GM19372 (cell line): ENCODE measurements around the gene CTSD.
"Not testable (repeated sequence)": the region's sequence is repeated elsewhere in the genome, so short reads cannot be mapped to it uniquely, and the experiment has no call there.

Experiments used
- ATAC-seq: cut with Tn5 transposase; IDR thresholded peaks from one replicate; pipeline ENCODE4 v1.9.1; 2021; ENCODE audit warnings: mild to moderate bottlenecking, low read depth, moderate library complexity; ENCODE audit not compliant: unreplicated experiment

CTSD gene

DNA sequence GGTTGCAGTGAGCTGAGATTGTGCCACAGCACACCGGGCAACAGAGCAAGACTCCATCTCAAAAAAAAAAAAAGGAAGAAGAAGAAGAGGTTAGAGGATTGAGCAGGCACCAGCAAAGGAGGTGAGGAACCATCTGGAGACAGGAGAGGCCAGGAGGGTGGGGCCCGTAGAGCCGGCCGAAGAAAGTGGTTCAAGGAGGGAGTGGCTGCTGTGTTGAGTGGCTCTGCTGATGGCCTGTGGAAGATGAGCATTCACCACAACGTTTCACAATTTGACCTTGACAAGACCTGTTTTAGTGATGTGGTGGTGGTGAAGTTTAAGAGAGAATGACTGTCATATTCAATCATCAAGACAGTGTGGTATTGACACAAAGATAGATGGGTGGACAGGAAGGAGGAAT, 6.8 kb upstream of the CTSD start:
- ATAC-seq: no peak

DNA sequence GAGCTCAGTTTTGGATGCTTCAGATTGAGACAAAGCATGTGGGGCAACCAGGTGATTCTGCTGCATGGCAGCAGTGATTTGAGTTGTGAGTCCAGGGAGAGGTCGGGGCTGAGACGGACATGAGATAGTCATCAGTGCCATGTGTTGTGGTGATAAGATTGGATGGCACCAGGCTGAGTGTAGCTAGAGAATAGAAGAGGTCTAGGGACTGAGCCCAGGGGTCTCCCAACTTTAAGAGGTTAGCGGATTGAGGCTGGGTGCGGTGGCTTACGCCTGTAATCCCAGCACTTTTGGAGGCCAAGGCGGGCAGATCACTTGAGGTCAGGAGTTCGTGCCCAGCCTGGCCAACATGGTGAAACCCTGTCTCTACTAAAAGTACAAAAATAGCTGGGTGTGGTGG, 6.3 kb upstream of the CTSD start:
- ATAC-seq: no peak

DNA sequence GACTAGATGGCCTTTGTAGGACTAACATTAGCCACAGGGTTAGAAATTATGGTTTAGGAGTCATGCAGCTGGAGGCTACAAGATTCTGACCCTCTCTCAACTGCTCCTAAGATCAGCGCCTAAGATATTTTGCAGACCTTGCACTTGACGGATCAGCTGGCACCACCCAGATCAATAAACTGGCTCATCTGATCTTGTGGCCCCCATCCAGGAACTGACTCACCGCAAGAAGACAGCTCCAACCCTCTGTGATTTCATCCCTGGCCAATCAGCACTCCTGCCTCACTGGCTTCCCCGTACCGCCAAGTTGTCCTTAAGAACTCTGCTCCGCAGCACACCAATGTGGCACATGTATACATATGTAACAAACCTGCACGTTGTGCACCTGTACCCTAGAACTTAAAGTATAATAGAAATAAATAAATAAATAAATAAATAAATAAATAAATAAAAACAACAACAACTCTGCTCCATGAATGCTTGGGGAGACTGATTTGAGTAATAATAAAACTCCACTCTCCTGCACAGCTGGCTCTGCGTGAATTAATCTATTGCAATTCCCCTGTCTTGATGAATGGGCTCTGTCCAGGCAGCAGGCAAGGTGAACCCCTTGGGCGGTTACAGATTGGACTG, 5.7 kb upstream of the CTSD start:
- not testable (repeated sequence) for ATAC-seq

DNA sequence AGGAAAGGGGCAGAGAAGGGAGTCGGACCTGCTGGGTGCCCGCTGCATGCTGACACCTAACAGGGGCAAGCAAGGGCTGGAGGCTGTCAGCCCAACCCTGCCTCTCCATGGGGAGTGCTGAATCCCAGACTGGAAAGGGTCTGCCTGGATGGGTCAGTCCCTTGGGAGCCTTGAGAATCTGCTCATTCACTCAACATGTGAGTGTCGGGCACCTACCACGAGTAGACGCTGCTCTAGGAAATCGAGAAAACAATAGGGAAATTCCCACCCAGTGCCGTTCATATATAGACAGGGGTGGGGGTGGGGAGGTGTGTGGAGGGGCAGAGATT, 4.4 kb upstream of the CTSD start:
- ATAC-seq: no peak

DNA sequence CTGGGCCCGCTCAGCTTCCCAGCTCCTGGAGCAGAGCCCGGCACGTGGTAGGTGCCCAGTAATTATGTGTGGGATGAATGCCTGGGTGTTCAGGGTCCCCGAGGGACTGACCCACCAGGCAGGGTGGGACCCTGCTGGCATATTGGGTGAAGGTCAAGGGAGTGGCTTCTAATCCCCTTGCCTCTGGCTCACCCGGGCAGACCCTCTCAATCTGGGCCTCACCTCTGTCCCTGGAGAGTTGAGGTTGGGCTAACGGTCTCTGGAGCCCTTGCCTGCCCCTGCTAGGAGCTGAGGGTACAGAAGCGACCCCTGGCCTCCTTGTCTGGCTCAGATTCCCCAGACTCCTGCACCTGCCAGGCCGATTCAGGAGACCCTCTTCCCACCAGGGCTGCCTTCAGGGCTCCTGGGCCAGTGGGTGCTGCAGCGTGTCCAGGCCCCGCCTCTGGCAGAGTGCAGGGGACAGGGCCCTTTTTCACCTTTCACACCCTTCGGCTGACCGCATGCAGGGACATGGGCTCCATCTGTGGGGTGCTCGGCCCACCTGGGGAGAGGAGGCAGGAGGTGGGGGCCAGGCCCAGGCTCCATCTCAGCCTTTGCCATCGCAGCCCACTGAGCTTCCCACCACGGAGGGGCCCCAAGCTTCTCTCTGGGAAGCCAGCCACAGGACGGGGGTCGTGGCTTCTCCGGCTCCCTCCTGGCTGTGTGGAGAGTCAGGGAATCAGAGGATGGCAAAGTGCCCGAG, 3.8 kb upstream of the CTSD start:
- no peak for ATAC-seq

DNA sequence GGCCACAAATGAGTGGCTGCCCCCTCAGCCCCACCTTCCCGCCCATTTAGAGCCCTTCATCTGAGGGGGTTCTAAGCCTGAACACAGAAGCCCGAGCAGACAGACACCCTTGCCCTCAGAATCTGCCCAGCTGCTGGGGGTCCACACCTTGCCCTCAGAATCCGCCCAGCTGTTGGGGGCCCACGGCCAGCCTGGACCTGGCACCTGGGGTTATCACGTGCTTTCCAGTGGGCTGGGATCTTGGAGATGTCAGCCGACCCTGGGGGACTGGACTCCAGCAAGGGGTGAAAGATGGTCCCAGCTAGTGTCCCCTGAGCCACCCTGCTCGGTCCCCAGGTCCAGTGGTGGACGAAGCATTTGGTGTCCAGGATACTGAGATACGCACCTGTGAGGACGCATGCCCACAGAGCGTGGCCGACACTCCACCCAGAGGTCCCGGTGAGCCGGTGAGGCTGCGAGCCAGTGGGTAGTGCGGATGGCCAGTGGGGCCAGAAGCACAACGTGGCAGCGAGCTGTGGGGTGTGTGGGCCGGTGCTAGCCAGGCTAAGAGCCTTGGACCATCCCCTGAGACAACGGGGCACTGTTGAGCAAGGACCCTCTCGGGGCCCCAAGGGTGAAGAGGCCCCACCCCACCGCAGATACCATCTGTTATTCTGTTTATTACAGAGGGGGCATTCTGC, 3.1 kb upstream of the CTSD start:
- no peak for ATAC-seq

DNA sequence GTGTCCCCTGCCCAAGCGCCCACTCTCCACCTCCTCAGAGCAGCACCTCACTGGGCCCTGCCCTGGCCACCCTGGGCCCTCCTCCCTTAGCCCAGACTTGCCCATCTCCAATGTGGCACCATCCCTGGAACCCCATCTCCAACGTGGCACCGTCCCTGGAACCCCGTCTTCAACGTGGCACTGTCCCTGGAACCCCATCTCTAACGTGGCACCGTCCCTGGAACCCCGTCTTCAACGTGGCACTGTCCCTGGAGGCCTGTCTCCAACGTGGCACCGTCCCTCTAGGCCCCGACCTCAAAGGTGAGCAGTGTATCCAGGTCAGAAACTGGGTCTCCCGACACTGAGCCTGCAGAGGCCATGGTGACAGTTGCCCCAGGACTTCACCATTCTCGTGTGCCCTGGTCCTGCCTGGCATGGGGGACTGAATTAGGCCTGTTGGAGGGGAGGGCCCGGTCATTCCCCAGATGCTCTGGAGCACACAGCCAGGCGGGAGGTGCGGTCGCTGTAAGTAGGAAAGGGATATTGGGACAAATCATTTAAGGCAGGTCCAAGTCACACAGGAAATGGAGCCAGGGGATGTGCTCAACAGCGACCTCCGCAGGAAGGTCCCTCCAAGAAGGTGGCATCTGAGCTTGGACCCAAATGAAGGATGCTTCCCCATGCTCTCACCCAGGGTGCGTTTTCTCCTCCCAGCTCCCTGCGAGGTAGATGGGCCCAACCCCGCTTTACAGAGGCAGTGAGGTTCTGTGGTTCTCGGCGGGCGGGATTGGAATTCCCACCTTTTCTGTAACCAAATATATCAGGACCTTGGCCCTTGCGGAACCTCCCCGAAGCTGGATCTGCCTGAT, 2.4 kb upstream of the CTSD start:
- ATAC-seq: no peak

DNA sequence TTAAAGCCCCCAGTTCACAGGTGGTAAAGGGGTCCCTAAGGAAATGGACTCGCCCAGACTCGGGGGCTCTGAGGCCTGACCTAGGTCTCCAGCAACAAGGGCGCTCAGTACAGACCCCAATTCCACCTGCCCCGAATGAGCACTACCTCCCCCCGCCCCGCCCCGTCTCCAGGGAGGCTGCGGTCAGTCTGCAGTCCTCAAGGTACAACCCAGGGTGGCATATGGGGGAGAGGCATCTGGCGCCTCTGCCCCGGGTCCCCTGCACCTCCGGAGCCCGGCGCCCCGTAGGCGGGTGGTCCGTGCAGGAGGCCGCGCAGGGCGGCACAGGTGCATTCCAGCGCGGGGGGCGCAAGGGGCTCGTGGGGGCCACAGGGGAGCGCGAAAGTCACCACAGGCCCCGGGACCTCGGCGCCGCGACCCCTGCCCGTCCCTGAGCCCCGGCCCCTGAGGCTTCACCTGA, 361 bp downstream of the CTSD start:
- ATAC-seq: peak; percentile 24

DNA sequence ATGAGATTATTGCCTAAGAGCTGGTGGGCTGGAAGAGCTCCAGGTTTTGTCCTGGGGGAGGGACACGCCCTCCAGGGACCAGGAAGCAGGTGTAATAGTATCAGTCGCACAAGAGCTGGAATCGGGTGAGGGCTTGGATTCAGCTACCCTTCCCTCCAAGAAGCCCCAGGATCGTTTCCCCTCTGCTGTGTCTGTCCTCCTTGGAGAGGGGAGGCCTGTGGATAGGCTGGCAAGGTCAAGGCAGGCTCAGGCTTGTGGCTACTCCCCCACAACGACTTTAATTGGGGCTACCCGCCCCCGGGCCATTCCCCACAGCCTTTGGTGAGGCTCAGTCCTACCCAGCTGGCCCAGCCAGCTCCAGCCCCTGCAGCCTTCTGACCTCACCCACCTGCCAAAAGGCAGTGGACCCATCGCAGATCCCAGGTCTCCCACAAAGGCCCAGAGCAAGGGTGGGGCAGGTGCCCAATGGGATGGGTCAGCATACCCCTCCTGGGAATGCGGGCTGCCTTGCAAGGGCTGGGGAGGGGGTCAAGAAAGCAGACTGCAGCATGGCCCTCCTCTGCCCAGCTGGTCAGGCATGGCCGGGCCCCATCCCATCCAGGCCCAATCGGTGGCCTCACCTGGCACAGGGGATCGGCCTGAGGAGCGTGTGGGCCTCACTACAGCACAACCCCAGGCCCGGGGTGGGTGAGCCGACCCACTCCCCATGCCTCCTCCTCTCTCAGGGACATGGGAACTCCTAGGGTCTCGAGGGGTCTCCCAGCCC, 1.0 kb downstream of the CTSD start:
- ATAC-seq: no peak

DNA sequence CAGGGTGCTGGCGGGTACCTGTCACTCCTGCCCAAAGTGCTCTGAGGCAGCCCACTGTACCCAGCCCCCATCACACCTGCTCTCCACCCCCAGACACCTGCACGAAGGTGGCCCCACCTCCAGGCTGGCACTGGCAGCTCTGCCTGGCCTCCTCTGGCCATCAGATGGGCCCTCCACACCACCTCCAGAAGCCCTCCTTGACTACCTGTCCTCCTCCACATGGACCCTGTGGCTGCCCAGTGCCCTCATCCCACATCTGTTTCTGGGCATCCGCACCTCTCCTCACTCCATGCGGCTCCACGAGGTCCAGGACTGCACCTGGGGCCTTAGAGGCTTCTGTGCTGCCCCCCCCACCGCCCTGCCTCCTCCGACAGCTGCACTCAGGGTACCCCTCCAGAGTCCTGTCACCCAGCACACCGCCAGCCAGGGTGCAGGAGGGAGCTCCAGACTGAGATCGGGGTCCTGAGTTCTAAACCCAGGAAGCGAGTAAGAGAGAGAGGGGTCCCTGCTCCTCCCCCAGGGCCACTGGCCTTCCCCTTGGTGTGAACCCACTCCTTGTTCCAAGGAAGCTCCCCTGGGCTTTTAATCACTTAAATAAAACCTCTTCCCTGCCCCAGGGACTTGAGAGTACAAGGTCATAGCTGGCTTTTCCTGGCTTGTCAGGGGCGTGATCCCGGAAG, 1.7 kb downstream of the CTSD start:
- ATAC-seq: no peak

DNA sequence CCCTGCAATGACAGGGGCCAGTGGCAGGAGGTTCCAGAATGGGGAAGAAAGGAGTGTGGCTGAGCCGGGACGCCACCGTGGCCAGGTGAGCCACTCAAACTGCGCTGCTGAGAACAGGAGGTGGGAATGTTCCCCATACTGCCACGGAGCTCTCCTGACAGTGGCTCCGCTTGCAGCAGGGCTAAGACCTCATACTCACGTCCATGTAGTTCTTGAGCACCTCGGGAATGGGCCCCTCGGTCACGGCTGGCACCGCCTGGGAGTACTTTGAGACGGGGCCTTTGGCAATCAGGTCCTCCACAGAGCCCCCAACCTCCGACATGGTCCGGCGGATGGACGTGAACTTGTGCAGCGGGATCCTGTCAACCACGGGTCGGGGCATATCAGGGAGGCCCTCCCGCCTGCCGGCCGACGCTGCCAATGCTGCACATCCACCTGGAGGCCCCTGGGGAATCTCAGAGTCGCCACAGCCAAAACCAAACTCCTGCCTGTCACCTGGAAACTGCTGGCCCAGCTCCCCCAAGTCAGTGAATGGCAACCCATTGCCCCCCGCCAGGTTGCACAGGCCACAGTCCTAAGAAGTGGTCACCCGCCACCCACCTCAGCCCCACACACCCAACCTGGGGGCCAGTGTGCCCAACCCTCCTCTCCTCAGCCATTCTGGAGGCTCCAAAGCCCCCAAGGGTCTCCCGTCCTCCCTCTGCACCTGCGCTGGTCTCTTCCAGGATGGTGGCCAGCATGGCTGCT, 2.4 kb downstream of the CTSD start:
- no peak for ATAC-seq

DNA sequence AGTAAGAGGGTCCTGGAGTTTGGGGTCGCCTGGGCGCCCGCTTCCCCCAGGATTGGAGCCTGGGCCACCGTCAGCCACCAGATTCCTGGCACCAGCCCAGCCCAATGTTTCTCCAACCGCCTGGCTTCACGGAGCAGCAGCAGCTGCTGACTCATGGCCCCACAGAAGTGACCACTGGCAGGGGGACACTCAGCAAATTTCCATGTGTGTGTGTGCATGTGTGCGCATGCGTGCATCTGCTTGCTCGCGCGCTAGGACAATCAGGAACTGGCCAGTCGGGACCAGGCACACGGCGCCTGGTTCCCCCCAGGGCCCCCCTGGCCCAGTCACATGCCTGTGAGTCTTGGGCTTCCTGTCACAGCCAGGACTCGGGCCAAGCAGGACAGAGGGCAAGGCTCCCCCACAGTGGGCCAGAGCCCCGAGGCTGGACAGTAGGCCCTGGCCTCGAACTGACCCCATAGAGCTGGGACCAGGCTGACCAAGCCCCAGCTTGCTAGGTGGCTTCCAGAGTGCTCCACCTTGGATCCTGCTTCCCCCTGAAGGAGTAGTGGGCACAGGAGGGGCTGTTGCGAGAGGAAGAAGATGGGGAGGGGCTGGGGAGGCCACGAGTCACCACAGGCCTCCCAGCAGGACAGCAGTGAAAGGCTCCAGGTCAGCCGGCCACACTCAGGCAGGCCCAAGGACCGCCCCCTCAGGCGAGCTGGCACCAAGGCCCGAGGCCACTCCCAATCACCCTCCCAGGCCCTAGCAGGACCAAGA, 3.2 kb downstream of the CTSD start:
- no peak for ATAC-seq

DNA sequence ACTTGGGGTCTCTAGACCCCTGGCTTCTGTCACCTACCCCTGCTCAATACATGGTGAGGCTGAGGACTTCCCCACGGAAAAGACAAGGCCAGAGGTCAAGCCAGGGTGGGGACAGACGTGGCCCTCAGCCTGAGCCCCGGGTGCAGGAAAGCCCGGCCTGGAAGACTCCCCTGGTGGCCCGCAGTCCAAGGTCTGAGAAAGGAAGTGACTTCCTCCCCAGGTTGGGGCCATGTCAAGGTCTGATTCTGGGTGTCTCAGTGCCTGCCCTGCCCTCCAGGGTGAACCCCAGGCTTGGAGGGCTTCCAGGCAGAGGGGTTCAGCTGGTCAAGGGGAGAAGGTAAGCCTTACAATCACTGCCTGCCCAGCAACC, 3.9 kb downstream of the CTSD start:
- ATAC-seq: no peak

DNA sequence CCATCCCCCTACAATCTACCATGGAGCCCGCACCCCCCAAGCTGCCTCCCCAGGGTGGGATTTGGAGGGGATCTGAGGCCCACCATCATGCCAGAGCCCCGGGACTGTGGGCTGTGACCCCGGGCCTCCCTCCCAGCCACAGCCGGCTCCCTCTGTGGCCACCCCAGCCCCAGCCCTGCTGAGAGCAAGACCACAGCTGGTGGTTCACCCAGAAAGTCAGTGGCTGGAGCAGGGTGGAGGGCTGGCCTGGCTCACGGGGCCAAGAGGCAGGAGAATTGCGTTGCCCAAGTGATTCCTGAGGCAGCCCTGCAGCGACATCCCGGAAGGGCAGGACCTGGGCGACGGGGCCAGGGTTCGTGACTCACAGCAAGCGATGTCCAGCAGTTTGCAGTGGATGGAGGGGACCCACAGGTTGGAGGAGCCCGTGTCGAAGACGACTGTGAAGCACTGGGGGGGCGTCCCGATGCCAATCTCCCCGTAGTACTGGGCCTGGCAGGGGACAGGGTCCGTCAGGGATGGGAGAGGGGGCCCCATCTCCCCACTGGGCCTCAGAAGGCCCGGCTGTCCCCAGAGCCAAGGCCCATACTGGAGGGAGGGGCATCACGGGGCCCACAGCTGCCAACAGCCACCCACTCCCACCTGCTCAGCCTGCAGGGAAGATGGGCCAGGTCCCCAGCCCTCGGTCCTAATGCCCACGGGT, 4.4 kb downstream of the CTSD start:
- no peak for ATAC-seq

DNA sequence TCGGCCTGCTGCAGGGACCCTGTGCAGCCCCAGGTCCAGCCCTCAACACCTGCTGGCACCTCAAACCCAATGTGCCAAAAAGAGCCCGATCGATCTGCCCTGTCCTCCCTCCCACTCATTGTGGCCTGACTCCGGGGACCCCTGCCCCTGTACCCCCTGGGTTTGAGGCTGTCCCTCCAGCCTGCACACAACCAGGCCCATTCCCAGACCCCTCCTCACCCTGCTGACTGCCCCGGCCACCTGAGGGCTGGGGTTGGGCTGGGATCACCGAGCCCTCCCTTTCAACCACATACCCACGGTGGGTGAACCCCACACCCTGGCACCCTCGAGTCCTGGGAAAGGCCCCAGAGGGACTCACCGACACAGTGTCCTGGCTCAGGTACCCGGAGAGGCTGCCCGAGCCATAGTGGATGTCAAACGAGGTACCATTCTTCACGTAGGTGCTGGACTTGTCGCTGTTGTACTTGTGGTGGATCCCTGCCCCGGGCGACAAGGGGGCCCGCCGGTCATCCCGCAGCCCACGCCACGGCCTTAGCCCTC, 5.0 kb downstream of the CTSD start:
- ATAC-seq: no peak

DNA sequence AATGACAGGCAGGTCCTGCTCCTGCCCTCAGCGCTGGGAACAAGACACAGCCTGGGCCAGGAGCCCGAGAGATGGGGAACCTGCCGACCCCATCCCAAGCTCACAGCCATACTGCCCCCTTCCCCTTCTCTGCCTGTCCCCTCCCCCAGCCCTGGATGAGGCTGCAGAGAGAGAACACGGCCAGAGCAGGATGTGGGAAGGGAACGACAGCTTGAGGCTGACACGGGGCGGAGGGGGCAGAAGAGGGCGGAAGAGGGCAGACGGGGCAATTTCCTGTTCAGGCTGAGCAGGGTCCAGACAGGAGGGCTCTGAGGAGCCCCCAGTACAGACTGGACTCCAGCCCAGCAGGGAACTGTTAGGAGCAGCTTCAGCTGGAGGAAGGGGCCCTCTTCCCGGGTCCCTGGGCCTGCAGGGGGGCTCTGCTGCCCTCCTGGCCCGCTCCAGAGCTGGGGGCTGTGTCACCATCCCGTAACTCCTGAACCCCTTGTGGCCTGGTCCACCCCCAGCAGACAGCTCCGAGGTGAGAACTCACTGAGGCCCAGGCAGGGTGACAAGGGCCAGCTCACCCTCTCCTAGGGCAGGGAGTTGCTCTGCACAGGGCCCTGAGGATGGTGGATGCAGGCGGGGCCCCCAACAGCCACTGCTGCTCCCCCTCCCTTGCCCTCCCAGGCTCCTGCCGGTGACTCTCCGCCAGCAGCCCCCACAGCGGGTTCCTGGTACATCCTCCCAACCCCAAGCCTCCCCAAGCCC, 5.7 kb downstream of the CTSD start:
- ATAC-seq: no peak
